WERI-Rb-1 (cell line): ENCODE results near the gene ENTHD1.

Experiments
- DNase-seq: peaks from one replicate; pipeline ENCODE4 v3.0.0-alpha.2; 2020
- H3K27ac ChIP-seq: fragments of 250-450 bp; sonication (Bioruptor Pico); 2 replicates; pipeline ENCODE4 v1.5.1; 2020; ENCODE audit warnings: mild to moderate bottlenecking, moderate library complexity
- H3K27me3 ChIP-seq: fragments of 250-450 bp; sonication (Bioruptor Pico); 2 replicates; pipeline ENCODE4 v1.5.1; 2021; ENCODE audit warnings: mild to moderate bottlenecking, low read depth, moderate library complexity; ENCODE audit not compliant: insufficient read depth, severe bottlenecking
- H3K36me3 ChIP-seq: fragments of 250-450 bp; sonication (Bioruptor Pico); 2 replicates; pipeline ENCODE4 v1.5.1; 2020; ENCODE audit warnings: mild to moderate bottlenecking, moderate library complexity
- H3K4me3 ChIP-seq: 2 replicates; pipeline ENCODE4 v1.5.1; 2011; ENCODE audit warnings: low read depth, mild to moderate bottlenecking, control low read depth, low read length
- H3K9me3 ChIP-seq: fragments of 250-450 bp; sonication (Bioruptor Pico); 2 replicates; pipeline ENCODE4 v1.5.1; 2021; ENCODE audit warnings: mild to moderate bottlenecking, moderate library complexity; ENCODE audit not compliant: severe bottlenecking
- CTCF ChIP-seq: IDR thresholded peaks from 2 replicates; pipeline ENCODE4 v1.5.1; 2011; ENCODE audit warnings: low read depth, mild to moderate bottlenecking, control low read depth, inconsistent platforms, low read length

The ENTHD1 gene

GRCh38 chr22:39728236-39728860 lies 165.2 kb downstream of the ENTHD1 start:
- no peak for DNase-seq
- Histone ChIP-seq H3K9me3 (no peaks in the 10 kb centered on the region), H3K27me3 (no peaks in the 10 kb centered on the region), H3K36me3 (no peaks in the 10 kb centered on the region), H3K27ac (no peak overlapping the region), H3K4me3 (no peak overlapping the region)
- TF ChIP-seq CTCF: no peak

GRCh38 chr22:39727541-39727940 lies 166.0 kb downstream of the ENTHD1 start:
- Histone ChIP-seq H3K27me3 (no peaks in the 10 kb centered on the region), H3K36me3 (no peaks in the 10 kb centered on the region), H3K27ac (no peak overlapping the region), H3K4me3 (no peak overlapping the region), H3K9me3 (no peaks in the 10 kb centered on the region)
- DNase-seq: no peak
- TF ChIP-seq CTCF: no peak

- Histone ChIP-seq H3K27me3 (no peaks in the 10 kb centered on the region), H3K36me3 (no peaks in the 10 kb centered on the region), H3K4me3 (no peak overlapping the region), H3K27ac (no peak overlapping the region), H3K9me3 (no peaks in the 10 kb centered on the region)
- no peak for TF ChIP-seq CTCF
- DNase-seq: no peak
Observed at GRCh38 chr22:39725351-39726035, 168.1 kb downstream of the ENTHD1 start.

- H3K27ac ChIP-seq: no peak overlapping the region
- TF ChIP-seq CTCF: no peak
- no peaks in the 10 kb centered on the region for H3K36me3 ChIP-seq
- H3K27me3 ChIP-seq: no peaks in the 10 kb centered on the region
- no peak for DNase-seq
- no peak overlapping the region for H3K4me3 ChIP-seq
- no peaks in the 10 kb centered on the region for H3K9me3 ChIP-seq
Observed at GRCh38 chr22:39724857-39725256, 168.7 kb downstream of the ENTHD1 start.

- no peak for TF ChIP-seq CTCF
- Histone ChIP-seq H3K27me3 (no peaks in the 10 kb centered on the region), H3K4me3 (no peak overlapping the region), H3K27ac (no peak overlapping the region), H3K36me3 (no peaks in the 10 kb centered on the region), H3K9me3 (no peaks in the 10 kb centered on the region)
- DNase-seq: no peak
Observed at GRCh38 chr22:39724390-39724789, 169.2 kb downstream of the ENTHD1 start.

- TF ChIP-seq CTCF: no peak
- no peak overlapping the region for H3K27ac ChIP-seq
- no peak for DNase-seq
- H3K9me3 ChIP-seq: no peaks in the 10 kb centered on the region
- H3K4me3 ChIP-seq: no peak overlapping the region
- H3K27me3 ChIP-seq: no peaks in the 10 kb centered on the region
- H3K36me3 ChIP-seq: no peaks in the 10 kb centered on the region
Observed at GRCh38 chr22:39723899-39724351, 169.6 kb downstream of the ENTHD1 start.
